IMR-90 (cell line): ENCODE results near the gene MOB1B. TPM values are rescaled to one million over a fixed set of nuclear protein-coding genes. Genes with fewer than 3 reads are reported as not detected.
A peak's percentile ranks its signal among the peaks of the same experiment; 100 is the strongest.

ENCODE experiments used
- ATAC-seq: fragments of 200-7000 bp; cut with Tn5 transposase; 2 replicates; pipeline ENCODE4 v1.9.1; 2020; ENCODE audit warnings: low read depth, mild to moderate bottlenecking, moderate library complexity
- BruUV-seq: library from RNA; stranded (reverse); fragments of 400-500 nt; replicated peaks from 2 replicates; lab custom pipeline; 2021; lab: Mats Ljungman, UMichigan
- CTCF ChIA-PET: fragments of 300-600 bp; formaldehyde crosslinking; extraction: SDS; loops from one replicate; lab custom pipeline; 2021; ENCODE audit warnings: antibody characterized with exemption; lab: Yijun Ruan, JAX
- POLR2A ChIA-PET: fragments of 300-600 bp; sonication (Branson Sonifier 250); formaldehyde crosslinking; loops from one replicate; lab custom pipeline; 2022; ENCODE audit warnings: antibody characterized with exemption; ENCODE audit not compliant: unreplicated experiment; lab: Charles Lee
- DNase-seq: peaks from one replicate; pipeline ENCODE4 v3.0.0; 2013
- H2AFZ ChIP-seq: replicated peaks from 2 replicates; pipeline ENCODE3; 2013; ENCODE audit warnings: low read length, mild to moderate bottlenecking; ENCODE audit not compliant: poor library complexity
- H2AK5ac ChIP-seq: 2 replicates; pipeline ENCODE4 v1.6.1; 2013; ENCODE audit warnings: low read depth, low read length, inconsistent platforms
- H2AK9ac ChIP-seq: replicated peaks from 2 replicates; pipeline ENCODE3; 2013; ENCODE audit warnings: mild to moderate bottlenecking, low read depth, low read length, moderate library complexity; ENCODE audit not compliant: poor library complexity
- H2BK120ac ChIP-seq: 2 replicates; pipeline ENCODE4 v1.6.1; 2013; ENCODE audit warnings: low read depth, low read length, inconsistent platforms
- H2BK15ac ChIP-seq: 3 replicates; pipeline ENCODE4 v1.6.1; 2013; ENCODE audit warnings: low read depth, low read length, inconsistent platforms
- H2BK20ac ChIP-seq: 2 replicates; pipeline ENCODE4 v1.6.1; 2013; ENCODE audit warnings: low read depth, mild to moderate bottlenecking, inconsistent platforms, low read length, moderate library complexity
- H2BK5ac ChIP-seq: 2 replicates; pipeline ENCODE4 v1.6.1; 2013; ENCODE audit warnings: mild to moderate bottlenecking, low read depth, low read length, inconsistent platforms; ENCODE audit not compliant: poor library complexity, severe bottlenecking
- H3K14ac ChIP-seq: replicated peaks from 2 replicates; pipeline ENCODE4 v1.6.1; 2013; ENCODE audit warnings: low read depth, low read length, inconsistent platforms
- H3K18ac ChIP-seq: 2 replicates; pipeline ENCODE4 v1.6.1; 2013; ENCODE audit warnings: low read depth, low read length, control low read depth
- H3K23ac ChIP-seq: 2 replicates; pipeline ENCODE4 v1.6.1; 2013; ENCODE audit warnings: low read depth, low read length, inconsistent platforms
- H3K27ac ChIP-seq: 2 replicates; pipeline ENCODE4 v1.5.1; 2013; ENCODE audit warnings: mild to moderate bottlenecking, control low read depth, low read length; ENCODE audit not compliant: insufficient read depth
- H3K27me3 ChIP-seq: 2 replicates; pipeline ENCODE4 v1.6.1; 2013; ENCODE audit warnings: low read length; ENCODE audit not compliant: control insufficient read depth, insufficient read depth
- H3K36me3 ChIP-seq: 2 replicates; pipeline ENCODE4 v1.6.1; 2013; ENCODE audit warnings: low read length, mixed read lengths; ENCODE audit not compliant: control insufficient read depth, insufficient read depth
- H3K4ac ChIP-seq: 2 replicates; pipeline ENCODE4 v1.6.1; 2013; ENCODE audit warnings: low read depth, low read length, inconsistent platforms
- H3K4me1 ChIP-seq: 2 replicates; pipeline ENCODE4 v1.6.1; 2013; ENCODE audit warnings: low read length, mixed read lengths; ENCODE audit not compliant: control insufficient read depth, insufficient read depth
- H3K4me2 ChIP-seq: 2 replicates; pipeline ENCODE4 v1.6.1; 2013; ENCODE audit warnings: low read depth, mild to moderate bottlenecking, control low read depth, low read length, moderate library complexity
- H3K4me3 ChIP-seq: 2 replicates; pipeline ENCODE4 v1.5.1; 2013; ENCODE audit warnings: low read depth, mild to moderate bottlenecking, control low read depth, low read length, moderate library complexity; ENCODE audit not compliant: insufficient read depth
- H3K56ac ChIP-seq: 2 replicates; pipeline ENCODE4 v1.6.1; 2013; ENCODE audit warnings: low read length, inconsistent platforms; ENCODE audit not compliant: insufficient read depth; ENCODE audit errors: extremely low read depth
- H3K79me1 ChIP-seq, 2 experiments: 2 replicates each; pipeline ENCODE4 v1.6.1; 2013; ENCODE audit warnings: low read length in 2 of 2, inconsistent platforms in 1 of 2, low read depth in 1 of 2
- H3K9ac ChIP-seq: 2 replicates; pipeline ENCODE4 v1.6.1; 2013; ENCODE audit warnings: low read depth, low read length, control low read depth
- H3K9me1 ChIP-seq: 2 replicates; pipeline ENCODE4 v1.6.1; 2013; ENCODE audit warnings: low read length, inconsistent platforms; ENCODE audit not compliant: insufficient read depth
- H3K9me3 ChIP-seq: 2 replicates; pipeline ENCODE4 v1.6.1; 2013; ENCODE audit warnings: low read length; ENCODE audit not compliant: control insufficient read depth, insufficient read depth
- H4K20me1 ChIP-seq: 2 replicates; pipeline ENCODE4 v1.6.1; 2013; ENCODE audit warnings: low read length, inconsistent platforms; ENCODE audit not compliant: insufficient read depth
- H4K5ac ChIP-seq: 2 replicates; pipeline ENCODE4 v1.6.1; 2013; ENCODE audit warnings: mild to moderate bottlenecking, low read depth, low read length, control low read depth
- H4K8ac ChIP-seq, 2 experiments: 2 replicates each; pipeline ENCODE4 v1.6.1; 2013; ENCODE audit warnings: low read depth in 2 of 2, low read length in 2 of 2, control low read depth in 1 of 2, inconsistent platforms in 1 of 2
- H4K91ac ChIP-seq: 2 replicates; pipeline ENCODE4 v1.6.1; 2013; ENCODE audit warnings: low read depth, low read length, inconsistent platforms; ENCODE audit not compliant: insufficient read depth
- BHLHE40 ChIP-seq: fragments of 150-350 bp; IDR thresholded peaks from 2 replicates; pipeline ENCODE4 v1.6.1; 2016; ENCODE audit warnings: mild to moderate bottlenecking, low read depth, low read length
- CEBPB ChIP-seq: IDR thresholded peaks from 2 replicates; pipeline ENCODE4 v1.6.1; 2012; ENCODE audit warnings: low read depth, low read length, improper control_type of control experiment
- CHD1 ChIP-seq: IDR thresholded peaks from 2 replicates; pipeline ENCODE4 v1.6.1; 2012; ENCODE audit warnings: low read depth, low read length, improper control_type of control experiment
- FOS ChIP-seq: fragments of 150-350 bp; IDR thresholded peaks from 2 replicates; pipeline ENCODE4 v1.6.1; 2016; ENCODE audit warnings: low read depth, low read length
- MAFK ChIP-seq: IDR thresholded peaks from 2 replicates; pipeline ENCODE4 v1.6.1; 2012; ENCODE audit warnings: low read depth, low read length, improper control_type of control experiment
- MAZ ChIP-seq: IDR thresholded peaks from 2 replicates; pipeline ENCODE4 v1.6.1; 2012; ENCODE audit warnings: low read depth, mild to moderate bottlenecking, low read length, improper control_type of control experiment, moderate library complexity, borderline replicate concordance
- MXI1 ChIP-seq: IDR thresholded peaks from 2 replicates; pipeline ENCODE4 v1.6.1; 2012; ENCODE audit warnings: low read depth, mild to moderate bottlenecking, low read length, moderate library complexity, borderline replicate concordance
- NFE2L2 ChIP-seq: fragments of 150-350 bp; IDR thresholded peaks from 2 replicates; pipeline ENCODE4 v1.6.1; 2016; ENCODE audit warnings: low read depth, mild to moderate bottlenecking, low read length
- POLR2A ChIP-seq: IDR thresholded peaks from 2 replicates; pipeline ENCODE4 v1.6.1; 2012; ENCODE audit warnings: mild to moderate bottlenecking, low read depth, low read length
- RAD21 ChIP-seq: IDR thresholded peaks from 2 replicates; pipeline ENCODE4 v1.6.1; 2012; ENCODE audit warnings: low read length, improper control_type of control experiment
- RCOR1 ChIP-seq: IDR thresholded peaks from 2 replicates; pipeline ENCODE4 v1.6.1; 2012; ENCODE audit warnings: mild to moderate bottlenecking, low read length, improper control_type of control experiment; ENCODE audit not compliant: insufficient replicate concordance
- RFX5 ChIP-seq: IDR thresholded peaks from 2 replicates; pipeline ENCODE4 v1.8.0; 2012; ENCODE audit warnings: low read depth, mild to moderate bottlenecking, low read length, moderate library complexity
- SMC3 ChIP-seq: fragments of 150-350 bp; IDR thresholded peaks from 2 replicates; pipeline ENCODE4 v1.6.1; 2016; ENCODE audit warnings: low read depth, mild to moderate bottlenecking, antibody characterized with exemption, low read length, moderate library complexity
- WGBS, 2 experiments: methylation state at CpG; one replicate each; pipeline versions ENCODE4 v1.1.5 to v1.1.7; 2013; ENCODE audit warnings: missing lambda C conversion rate in 2 of 2; ENCODE audit not compliant: insufficient read length in 1 of 2; ENCODE audit errors: extremely low coverage in 2 of 2; 5-methylcytosine and 5-hydroxymethylcytosine counted together
- dilution Hi-C: fragments of 300-500 bp; cut with HindIII; formaldehyde crosslinking; loops from one replicate; pipeline ENCODE4 v1.14.3; 2018; ENCODE audit warnings: low sequenced_read_pairs; ENCODE audit not compliant: unreplicated experiment
- in situ Hi-C: fragments of 300-500 bp; cut with MboI; formaldehyde crosslinking; loops from 3 replicates; pipeline ENCODE4 v1.14.3; 2019; ENCODE audit warnings: low sequenced_read_pairs, inconsistent platforms, mixed read lengths
- intact Hi-C: fragments of 100-400 bp; cut with micrococcal nuclease; formaldehyde crosslinking; loops from 2 replicates; pipeline ENCODE4 v1.10.0; 2022
- polyA plus RNA-seq, 3 experiments: library from polyadenylated mRNA; depleted of rRNA; stranded (reverse); fragments of >200 nt; gene quantifications; 2 replicates each; pipeline ENCODE4 v1.2.3, GENCODE V29; 2012; ENCODE audit warnings: low replicate concordance in 1 of 3
- total RNA-seq: library from RNA; depleted of rRNA; stranded (reverse); fragments of >200 nt; gene quantifications from 2 replicates; pipeline ENCODE4 v1.2.3, GENCODE V29; 2012
- TF ChIP-seq, protein P1 (sequence below): fragments of 150-350 bp; IDR thresholded peaks from 2 replicates; pipeline ENCODE4 v1.6.1; 2017; ENCODE audit warnings: mild to moderate bottlenecking, antibody characterized with exemption, low read length, low read depth
- TF ChIP-seq, protein P2 (sequence below): fragments of 150-350 bp; IDR thresholded peaks from 2 replicates; pipeline ENCODE4 v1.6.1; 2016; ENCODE audit warnings: low read depth, mild to moderate bottlenecking, low read length, moderate library complexity, borderline replicate concordance
- TF ChIP-seq, protein P3 (sequence below): conservative IDR thresholded peaks from 2 replicates; pipeline ENCODE4 v1.5.1; 2012; ENCODE audit warnings: mild to moderate bottlenecking, low read depth, low read length, improper control_type of control experiment

Gene MOB1B
- total and polyA plus RNA-seq, 2 of the 4 experiments (the other 2 are of a cell fraction): 5.7 to 6.8 TPM

DNA sequence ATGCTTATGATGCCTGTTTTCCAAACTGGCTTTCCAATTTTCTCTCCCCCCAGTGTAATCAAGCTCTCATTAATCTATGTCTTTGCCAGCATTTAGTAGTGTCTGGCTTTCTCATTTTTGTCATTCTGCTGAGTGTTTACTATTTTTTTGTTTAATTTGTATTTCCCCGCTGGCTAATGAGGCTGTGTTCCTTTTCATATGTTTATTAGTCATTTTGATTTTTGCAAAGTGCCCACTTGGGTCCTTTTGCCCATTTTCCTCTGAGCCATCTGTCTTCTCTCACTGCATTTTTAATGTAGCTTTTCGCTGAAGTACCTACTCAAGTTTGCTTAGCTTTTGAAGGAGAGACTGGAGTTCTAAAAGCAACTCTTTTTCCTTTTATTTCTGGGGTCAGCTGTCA is 106.0 kb downstream of the MOB1B start:
- Histone ChIP-seq H3K56ac (no peak overlapping the region), H4K5ac (peak overlapping the region; percentile 39; the same call in 1 of the 2 replicates), H4K20me1 (peaks cover 9% of the 10 kb centered on the region), H2BK15ac (no peak overlapping the region), H2BK20ac (no peak overlapping the region), H4K91ac (no peak overlapping the region), H3K18ac (no peak overlapping the region; the same call in 1 of the 2 replicates), H3K9ac (no peak overlapping the region), H3K27ac (no peak overlapping the region), H3K14ac (0 out of 2 replicates have a peak overlapping the region, but pooled peaks have one; percentile 9), H3K9me1 (no peaks in the 10 kb centered on the region), H3K27me3 (no peaks in the 10 kb centered on the region), H2AK9ac (no peak overlapping the region), H3K36me3 (peaks cover 2% of the 10 kb centered on the region; the same call in 1 of the 2 replicates), H3K23ac (no peak overlapping the region), H2AFZ (no peak overlapping the region), H3K79me1 (peaks cover 6 to 44% of the 10 kb centered on the region in 2 experiments; a peak in 3 of 4 replicates), H3K4me2 (no peak overlapping the region; the same call in 1 of the 2 replicates), H4K8ac (no peak overlapping the region), H3K4me3 (no peak overlapping the region), H2AK5ac (no peak overlapping the region), H3K4ac (no peak overlapping the region), H2BK120ac (peak overlapping the region; percentile 34; the same call in 1 of the 2 replicates), H2BK5ac (peak overlapping the region; percentile 62), H3K4me1 (peaks cover 11% of the 10 kb centered on the region), H3K9me3 (no peaks in the 10 kb centered on the region)
- ATAC-seq (no peak), DNase-seq (no peak)
- TF ChIP-seq BHLHE40 (no peak), SMC3 (no peak), MAZ (no peak), FOS (no peak), CHD1 (no peak), RAD21 (no peak), CEBPB (no peak), NFE2L2 (no peak), POLR2A (no peak), RFX5 (no peak), MXI1 (no peak), RCOR1 (no peak), MAFK (no peak)
- TF ChIP-seq, protein P1, sequence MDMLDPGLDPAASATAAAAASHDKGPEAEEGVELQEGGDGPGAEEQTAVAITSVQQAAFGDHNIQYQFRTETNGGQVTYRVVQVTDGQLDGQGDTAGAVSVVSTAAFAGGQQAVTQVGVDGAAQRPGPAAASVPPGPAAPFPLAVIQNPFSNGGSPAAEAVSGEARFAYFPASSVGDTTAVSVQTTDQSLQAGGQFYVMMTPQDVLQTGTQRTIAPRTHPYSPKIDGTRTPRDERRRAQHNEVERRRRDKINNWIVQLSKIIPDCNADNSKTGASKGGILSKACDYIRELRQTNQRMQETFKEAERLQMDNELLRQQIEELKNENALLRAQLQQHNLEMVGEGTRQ: no peak
- TF ChIP-seq, protein P2, sequence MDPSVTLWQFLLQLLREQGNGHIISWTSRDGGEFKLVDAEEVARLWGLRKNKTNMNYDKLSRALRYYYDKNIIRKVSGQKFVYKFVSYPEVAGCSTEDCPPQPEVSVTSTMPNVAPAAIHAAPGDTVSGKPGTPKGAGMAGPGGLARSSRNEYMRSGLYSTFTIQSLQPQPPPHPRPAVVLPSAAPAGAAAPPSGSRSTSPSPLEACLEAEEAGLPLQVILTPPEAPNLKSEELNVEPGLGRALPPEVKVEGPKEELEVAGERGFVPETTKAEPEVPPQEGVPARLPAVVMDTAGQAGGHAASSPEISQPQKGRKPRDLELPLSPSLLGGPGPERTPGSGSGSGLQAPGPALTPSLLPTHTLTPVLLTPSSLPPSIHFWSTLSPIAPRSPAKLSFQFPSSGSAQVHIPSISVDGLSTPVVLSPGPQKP: no peak
- TF ChIP-seq, protein P3, sequence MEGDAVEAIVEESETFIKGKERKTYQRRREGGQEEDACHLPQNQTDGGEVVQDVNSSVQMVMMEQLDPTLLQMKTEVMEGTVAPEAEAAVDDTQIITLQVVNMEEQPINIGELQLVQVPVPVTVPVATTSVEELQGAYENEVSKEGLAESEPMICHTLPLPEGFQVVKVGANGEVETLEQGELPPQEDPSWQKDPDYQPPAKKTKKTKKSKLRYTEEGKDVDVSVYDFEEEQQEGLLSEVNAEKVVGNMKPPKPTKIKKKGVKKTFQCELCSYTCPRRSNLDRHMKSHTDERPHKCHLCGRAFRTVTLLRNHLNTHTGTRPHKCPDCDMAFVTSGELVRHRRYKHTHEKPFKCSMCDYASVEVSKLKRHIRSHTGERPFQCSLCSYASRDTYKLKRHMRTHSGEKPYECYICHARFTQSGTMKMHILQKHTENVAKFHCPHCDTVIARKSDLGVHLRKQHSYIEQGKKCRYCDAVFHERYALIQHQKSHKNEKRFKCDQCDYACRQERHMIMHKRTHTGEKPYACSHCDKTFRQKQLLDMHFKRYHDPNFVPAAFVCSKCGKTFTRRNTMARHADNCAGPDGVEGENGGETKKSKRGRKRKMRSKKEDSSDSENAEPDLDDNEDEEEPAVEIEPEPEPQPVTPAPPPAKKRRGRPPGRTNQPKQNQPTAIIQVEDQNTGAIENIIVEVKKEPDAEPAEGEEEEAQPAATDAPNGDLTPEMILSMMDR: no peak
- intact Hi-C loops: loop anchor here (5.0 kb wide), 1 partner anchor 321 kb away; the partner anchor contains the start of gene UTP3
- dilution Hi-C loops: no loop called here
- no TSS peak for BruUV-seq
- WGBS, 2 experiments: no CpG with 5 or more reads among the region's 2 CpGs
- in situ Hi-C loops: no loop called here
- CTCF ChIA-PET: interaction anchor here (1.3 to 1.4 kb wide), 2 partner anchors 11 to 15 kb away, joined by 3 to 5 read pairs; partner anchors contain the start of gene DCK
- POLR2A ChIA-PET: no interaction called here
